NOMO-1 treated with dmso at 0.1 percent for 144 hours (cell line): ENCODE results near the gene PXDN.
"Not testable (repeated sequence)": the region's sequence is repeated elsewhere in the genome, so short reads cannot be mapped to it uniquely, and the experiment has no call there.

Source experiments
- DNase-seq: peaks from one replicate; lab custom pipeline; 2025; ENCODE audit not compliant: unreplicated experiment; lab: John Stamatoyannopoulos, UW

Gene PXDN

DNA sequence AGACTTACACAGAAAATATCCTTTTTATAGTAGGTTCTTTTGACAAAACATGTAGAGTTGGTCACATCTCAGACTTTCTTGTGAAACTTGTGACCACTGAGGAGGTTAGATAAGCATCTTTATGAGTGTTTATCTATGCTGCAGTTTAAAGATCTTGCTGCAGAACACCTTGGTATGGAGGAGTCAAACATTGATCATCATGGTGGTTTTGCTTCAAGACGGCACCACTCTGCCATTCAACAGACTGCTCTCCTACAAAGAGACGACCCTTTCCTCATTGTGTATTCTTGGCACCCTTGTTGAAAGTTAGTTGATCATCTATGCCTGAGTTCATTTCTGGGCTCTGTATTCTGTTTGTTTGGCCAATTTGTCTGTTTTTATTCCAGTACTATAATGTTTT is 20.0 kb downstream of the PXDN start:
- DNase-seq: not testable (repeated sequence)

DNA sequence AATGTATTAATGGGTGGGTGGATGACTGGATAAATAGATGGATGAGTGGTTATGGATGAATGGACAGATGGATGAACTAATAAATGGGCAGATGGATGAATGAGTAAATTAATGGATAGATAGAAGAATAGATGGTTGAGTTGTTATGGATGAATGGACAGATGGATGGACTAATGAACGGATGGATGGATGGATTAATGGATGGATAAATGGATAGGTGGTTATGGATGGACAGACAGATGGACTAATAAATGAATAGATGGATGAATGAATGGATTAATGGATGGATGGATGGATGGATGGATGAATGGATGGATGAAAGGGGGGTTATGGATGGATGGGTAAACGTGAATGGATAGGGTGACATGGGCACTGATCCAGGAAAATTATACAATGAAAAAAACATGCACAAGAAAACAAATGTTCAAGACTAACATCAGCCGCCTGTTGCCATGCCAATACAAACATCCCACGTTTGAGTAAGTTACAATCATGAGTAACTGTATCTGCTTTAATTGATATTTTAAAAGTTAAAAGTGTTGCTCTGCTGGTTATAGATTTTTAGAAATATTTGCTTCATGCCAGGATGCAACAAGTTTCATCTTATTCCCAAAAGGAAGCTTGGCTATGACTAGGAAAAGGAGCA is 20.8 kb downstream of the PXDN start:
- DNase-seq: no peak

DNA sequence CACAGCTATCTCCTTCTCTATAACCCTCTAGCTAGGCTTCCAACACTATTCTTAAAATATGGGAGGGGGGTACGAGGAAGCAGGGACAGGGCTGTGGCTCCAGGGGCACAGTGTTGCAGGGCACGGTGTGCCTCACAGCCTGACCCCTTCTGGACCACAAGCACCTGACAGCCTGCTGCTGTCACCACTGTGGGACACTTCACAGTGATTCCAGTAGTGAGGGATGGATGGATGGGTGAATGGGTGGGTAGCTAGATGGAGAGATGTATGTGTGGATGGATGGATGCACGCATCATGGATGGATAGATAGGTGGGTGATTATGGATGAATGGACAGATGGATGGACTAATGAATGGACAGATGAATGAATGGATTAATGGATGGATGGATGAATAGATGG is 21.6 kb downstream of the PXDN start:
- DNase-seq: no peak

DNA sequence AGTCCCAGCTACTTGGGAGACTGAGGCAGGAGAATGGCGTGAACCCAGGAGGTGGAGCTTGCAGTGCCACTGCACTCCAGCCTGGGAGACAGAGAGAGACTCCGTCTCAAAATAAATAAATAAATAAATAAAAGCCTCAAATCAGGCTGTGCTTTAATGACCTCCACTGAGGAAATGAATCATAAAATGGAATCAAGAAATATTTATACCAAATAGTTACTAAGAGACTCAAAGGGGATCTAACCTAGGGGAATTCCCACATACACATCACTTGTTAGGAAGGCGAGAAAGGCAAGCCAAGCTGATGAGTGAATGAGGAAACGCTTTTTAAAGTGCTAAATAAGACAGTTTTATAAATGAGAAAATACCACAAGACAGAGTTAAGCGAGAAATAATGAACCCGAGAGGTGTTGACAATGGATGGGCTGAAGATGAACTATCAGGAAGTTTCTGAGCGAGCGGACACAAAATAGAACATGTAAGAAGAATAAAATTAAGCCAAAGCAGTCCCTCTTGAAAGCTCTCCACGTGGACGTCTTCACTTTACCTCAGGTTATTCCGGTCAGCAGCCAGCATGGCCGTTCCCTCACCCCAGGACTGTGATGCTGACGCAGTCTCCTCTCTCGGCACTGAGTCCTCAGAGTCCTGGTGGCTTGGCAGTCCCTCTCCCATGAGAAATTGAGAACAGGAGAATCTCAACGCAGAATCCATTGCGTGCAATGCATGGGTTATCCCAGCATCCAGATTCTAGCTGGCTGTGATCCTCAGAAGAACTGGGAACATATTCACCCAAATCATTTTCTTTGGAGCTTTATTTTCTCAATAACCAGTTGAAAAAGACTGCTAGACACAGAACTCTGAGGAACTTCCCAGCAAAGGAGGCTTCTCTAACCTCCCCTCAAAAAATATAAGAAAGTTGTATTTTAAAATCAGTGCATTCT is 22.3 kb downstream of the PXDN start:
- DNase-seq: no peak

DNA sequence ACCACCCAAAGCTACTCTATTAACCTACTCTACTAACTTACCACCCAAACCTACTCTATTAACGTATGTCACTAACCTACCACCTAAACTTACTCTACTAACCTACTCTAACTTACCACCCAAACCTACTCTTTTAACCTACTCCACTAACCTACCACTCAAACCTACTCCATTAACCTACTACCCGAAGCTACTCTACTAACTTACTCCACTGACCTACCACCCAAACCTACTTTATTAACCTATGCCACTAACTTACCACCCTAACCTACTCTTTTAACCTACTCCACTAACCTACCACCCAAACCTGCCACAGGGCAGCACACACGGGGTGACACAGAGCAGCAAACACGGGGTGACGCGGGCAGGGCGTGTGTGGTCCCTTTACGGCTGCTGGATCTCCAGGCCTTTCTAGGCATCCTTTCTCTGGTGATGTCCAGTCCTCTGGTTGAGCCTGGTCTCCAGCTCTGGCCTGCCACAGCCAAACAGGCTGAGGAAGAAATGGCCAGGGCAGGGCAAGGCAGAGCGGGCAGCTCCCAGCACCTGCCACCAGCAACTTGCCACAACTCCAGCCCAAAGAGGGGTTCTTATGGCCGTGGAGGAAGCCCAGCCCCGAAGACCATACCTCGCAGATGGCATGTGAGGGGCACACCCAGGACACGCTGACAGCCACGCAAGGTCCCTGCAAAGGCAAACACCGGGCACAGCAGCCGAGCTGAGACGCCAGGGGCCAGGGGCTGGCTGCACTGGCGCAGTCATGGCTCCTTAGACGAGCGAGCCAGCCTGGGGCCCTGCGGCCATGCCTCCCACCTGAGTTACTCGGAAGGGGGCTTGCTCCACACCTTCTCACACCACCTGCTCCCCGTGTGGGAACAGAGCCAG is 25.7 kb downstream of the PXDN start:
- no peak for DNase-seq

DNA sequence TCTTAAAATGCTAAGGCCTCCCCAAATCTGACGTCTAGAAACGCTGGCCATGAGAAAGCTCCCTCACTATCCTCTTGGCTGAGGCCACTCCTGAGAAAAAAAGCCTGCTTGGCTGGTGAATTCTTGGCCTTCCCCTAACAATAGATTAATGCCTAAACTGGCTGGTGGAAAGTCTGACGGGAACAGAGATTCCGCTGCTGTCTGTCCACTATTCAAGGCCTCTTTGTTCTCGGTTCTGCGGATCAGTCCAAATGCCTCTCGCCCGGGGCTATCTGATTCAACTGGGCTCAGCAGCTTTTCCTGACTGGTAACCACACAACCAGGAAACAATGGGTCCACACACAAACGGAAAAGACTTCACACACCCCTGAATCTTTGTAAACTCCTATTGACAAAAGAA is 27.2 kb downstream of the PXDN start:
- DNase-seq: no peak

DNA sequence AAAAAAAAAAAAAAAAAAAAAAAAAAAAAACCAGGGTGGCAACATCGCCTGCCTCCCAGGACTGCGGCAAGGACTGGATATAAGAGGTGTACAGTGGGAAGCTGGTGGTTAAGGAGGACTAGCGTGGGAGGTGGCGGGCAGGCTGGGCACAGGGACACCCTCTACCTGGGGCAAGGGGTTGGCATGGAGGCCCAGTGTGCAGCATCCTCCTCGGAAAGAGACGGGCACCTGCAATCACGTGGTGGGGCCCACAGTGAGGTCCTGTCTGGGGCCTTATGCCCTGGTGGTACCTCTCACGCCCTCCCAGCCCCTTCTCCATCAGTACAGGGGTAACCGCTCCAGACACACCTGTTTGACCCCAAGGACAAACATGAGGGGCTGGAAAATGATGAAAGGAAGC is 27.9 kb downstream of the PXDN start:
- no peak for DNase-seq

DNA sequence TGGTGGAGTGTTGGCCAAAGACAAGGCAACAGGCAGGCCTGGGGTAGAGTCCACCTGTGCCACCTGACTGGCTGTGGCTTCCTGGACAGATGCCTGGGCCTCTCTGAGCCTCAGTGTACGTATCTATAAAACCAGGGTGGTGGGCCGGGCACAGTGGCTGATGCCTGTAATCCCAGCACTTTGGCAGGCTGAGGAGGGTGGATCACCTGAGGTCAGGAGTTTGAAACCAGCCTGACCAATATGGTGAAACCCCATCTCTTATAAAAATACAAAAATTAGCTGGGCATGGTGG is 28.4 kb downstream of the PXDN start:
- not testable (repeated sequence) for DNase-seq

DNA sequence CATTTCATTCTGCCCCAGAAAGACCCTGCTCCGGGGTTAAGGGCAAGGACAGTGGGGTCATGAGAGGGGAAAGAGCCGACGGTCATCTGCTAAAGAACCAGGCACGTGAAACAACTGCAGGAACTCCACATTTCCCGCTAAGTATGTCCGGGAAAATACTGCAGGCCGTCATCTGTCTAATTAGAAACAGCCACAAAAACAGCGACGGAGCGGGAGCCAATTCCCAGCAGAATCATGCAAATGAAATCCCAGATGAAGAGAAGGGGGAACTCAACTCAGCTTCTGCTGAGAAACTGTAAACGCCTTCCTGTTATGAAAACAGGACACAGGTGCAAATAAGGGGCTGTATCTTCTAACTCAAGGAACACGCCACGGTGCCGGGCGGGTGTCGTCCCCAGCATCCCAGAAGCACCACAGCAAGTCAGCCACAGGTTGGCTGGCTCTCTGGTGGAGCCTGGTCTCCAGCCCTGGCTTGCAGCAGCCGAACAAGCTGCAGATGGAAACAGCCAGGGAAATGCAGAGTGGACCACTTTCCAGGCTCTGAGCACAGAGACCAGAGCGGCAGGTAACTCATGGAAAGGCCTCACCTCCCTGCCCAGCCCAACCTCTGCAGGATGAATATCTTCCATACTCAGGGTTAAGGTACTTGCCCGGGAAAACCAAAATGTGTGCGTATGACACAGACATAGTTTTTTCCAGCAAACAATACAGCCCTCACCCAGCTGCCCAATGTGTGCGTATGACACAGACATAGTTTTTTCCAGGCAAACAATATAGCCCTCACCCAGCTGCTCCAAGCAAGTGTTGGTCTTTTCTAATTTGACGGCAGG is 28.9 kb downstream of the PXDN start:
- no peak for DNase-seq

DNA sequence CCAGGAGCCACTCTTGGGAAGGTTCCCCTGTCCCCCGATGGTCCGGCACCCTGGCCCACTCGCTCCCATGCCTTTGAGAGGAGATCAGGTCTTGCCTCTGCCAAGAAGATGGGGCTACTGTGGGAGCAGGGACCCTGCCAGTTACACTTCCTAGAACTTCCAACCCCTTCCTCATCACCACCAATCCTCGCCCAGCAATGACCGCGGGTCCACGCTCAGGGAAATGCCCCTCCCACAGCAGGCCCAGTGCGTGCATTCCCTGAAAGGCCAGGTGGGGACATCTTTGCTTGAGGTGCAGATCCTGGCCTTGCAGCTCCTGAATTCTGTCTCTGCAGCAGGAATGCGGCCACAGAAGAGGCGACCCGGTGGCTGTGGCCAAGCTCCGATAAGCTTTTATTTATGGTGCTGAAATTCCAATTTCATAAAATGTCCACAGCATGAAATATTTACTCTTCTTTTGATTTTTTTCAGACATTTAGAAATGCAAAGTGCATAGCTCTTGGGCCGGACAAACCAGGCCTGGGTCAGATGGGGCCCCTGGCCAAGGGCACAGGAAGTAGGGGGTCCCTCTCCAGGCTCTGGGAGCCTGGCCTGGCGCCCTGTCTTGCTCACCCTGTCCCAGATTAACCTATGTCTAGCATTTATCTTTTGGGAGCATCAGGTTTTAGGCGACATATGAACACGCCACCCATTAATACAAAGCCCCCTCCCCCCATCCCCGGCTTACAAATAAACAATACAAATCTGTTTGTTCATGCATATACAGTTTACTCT is 29.8 kb downstream of the PXDN start:
- DNase-seq: no peak

DNA sequence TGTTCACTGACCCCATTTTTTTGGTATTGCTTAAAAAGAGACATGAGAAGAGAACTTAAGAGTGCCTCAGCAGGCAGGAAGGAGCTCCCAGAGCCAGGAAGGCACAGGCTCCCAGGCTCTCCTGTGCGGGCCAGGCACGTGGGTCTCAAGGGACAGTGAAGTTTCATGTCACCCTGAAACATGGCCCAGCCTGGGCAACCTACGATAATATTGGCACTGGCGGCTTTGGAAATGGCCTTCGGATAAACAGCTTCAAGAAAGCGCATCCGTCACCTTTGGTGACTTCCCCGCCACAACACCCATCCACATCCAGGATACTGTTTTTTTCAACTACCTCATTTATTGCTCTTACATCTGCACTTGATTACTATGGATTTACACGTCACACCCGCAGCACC is 30.5 kb downstream of the PXDN start:
- DNase-seq: no peak

DNA sequence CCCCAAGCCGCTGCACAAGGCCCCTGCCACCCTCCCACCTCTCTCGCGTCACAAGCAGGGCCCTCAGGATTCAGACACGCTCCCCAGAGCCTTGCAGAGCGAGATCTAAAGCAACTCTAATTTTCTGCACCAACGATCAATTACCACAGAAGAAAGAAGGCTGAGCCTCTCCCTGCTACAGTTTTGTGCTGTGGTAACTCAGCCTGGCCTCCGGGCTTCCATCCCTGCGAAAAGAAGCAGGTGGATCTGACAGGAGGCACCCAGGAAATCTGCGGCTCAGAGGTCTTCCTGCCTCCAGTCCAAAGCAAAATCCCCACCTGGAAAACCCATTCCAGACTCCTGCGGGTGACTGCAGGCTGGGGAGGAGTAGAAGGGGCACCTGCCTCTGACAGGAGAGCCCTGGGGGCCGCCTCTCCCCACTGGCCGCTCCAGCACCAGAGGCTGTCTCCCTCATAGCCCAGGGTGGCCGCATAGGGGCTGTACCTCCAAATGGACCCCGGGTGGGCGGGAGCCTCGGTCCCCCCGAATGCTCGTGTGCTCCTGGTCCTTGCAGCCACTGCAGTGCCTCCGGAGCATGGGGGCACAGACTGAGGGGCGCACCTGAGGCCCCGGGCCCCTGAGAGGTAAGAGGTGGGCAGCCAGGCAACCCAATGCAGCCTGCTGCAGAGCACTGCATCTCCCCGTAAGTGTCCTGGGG is 31.0 kb downstream of the PXDN start:
- DNase-seq: no peak

DNA sequence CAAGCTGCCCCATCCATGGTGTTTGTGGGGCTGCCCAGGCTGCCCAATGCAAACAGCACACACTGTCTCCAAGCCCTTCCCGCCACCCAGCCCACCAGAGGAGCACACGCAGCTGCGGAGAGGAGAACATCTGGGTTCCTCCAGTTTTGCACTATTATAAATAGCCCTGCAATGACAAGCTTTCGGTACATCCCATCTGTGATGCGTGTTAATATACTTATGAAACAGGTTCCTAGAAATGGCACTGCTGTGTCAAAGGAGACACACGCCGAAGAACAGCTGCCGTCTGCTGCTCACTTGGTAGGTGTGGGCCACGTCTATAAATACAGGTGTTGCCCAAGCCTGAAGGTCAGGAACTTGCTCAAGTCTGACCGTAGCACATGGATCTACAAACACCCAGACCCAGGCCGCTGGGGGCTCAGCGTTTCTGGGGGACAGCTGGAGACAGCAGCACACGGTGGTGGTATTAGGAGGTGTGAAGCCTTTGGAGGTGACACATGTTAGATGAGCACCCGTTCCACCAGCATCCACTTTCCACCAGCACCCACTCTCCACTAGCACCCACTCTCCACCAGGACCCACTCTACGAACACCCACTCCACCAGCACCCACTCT is 34.3 kb downstream of the PXDN start:
- DNase-seq: no peak

DNA sequence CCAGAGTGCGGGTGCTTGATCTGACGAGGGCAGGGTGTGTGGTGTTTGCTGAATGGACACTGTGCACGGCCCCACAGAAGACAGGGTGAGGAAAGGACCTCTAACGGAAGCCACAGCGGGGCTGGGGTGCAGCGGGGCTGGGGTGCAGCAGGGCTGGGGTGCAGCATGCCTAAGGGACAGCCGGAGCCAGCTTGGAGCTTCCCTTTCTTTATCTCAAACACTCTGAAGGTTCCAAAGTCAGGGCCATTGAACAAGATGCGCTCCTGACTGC is 35.0 kb downstream of the PXDN start:
- DNase-seq: no peak

DNA sequence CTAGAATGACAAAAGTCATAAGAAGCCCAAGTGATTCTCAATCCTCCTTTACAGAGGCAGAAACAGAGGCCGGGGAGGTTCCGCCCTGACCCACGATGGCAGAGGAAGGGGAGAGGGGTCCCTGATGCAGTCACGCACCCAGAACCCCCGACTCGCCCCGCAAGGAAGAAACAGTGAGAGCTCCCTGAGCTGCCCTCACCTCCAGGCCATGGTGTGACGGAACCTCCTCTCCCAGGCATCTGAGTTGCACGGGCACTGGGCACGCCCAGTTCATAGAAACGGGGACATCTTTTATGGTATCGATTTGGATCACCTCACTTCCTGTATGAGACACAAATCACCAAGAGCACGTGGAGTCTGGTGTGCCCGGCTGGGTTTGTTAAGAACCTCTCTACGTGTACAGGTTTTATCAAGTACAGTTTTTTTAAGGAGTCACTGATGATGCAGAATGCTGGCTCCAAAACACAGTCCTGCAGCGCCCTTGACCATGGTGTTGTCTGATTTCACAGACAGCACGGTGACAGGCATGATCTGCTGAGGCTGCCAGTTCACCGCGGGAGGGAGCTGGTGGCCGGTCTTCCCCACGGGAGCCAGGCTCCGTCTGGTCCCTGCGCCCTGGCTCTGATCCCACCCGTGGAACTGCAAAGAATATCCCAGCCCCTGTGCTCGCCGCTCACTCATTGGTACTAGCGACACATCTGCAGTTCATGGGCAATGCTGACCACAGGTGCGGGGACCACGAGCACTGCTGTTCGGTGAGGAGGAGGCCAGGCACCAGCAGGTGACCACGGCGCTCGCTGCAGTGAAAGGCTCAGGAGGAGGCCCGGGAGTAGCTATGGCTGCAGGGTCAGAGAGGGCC is 35.6 kb downstream of the PXDN start:
- no peak for DNase-seq

DNA sequence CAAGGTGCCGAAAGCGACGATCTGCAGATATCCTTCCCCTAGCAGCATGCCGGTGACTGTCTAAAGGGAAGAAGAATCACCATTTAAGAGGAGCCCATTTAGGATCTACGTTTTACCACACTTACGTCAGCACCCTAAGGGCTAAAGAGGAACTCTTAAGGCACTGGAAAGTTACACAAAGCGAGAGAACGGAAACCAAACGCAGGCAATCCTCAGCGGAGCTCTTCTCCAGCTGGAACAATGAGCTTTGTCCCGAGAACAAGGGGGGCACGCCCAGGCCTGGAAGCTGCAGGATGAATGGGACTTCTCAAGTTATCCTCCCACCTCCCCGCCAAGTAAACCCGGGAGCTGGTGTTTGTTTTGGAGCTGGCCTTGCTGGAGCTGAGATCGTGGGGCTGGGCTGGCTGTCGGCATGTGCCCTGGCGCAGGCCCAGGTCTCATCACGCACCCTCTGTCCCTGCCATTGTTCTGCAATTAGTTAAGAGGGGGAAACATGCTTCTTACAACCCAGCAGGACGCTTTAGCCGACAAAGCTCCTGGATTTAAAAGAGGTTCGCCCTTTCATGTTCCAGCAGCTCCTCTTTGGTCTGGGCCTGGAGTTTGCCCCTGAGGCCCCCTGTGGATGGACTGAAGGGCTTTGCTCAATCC is 36.4 kb downstream of the PXDN start:
- no peak for DNase-seq

DNA sequence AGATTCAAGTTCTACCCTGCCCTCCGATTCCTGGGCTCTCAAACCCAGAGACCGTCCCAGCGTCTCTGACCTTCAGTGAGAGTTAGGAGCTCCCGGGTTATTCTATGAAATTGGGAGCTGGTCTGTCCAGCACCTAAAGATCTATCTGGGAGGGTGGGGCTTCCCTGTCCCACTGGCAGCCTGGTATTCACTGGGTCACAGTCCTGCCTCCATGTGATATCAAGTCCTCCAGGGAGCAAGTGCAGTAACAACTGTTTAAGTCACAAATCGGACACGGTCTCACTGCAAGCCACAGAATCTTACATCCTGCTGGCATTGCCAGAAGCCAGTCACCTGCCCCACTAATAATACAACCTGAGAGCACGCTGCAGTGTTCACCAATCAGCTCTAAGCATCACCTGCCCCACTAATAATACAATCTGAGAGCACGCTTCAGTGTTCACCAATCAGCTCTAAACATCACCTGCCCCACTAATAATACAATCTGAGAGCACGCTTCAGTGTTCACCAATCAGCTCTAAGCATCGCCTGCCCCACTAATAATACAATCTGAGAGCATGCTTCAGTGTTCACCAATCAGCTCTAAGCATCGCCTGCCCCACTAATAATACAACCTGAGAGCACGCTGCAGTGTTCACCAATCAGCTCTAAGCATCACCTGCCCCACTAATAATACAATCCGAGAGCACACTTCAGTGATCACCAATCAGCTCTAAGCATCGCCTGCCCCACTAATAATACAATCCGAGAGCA is 38.0 kb downstream of the PXDN start:
- not testable (repeated sequence) for DNase-seq
